Suprapubic skin (tissue), 3 donors: Measurements from ENCODE around the gene PCNX1.

Source experiments
- CTCF ChIP-seq, 2 donors: fragments of 200-600 bp in 1 of 2; fragments of 450-650 bp in 1 of 2; sonication (generic) in 1 of 2; IDR thresholded peaks; one replicate each; pipeline ENCODE4 v1.5.1; 2016 to 2019; ENCODE audit warnings: antibody characterized with exemption in 2 of 2, mild to moderate bottlenecking in 1 of 2, moderate library complexity in 1 of 2
- POLR2A ChIP-seq, 2 donors: fragments of 450-650 bp; IDR thresholded peaks; one replicate each; pipeline ENCODE4 v1.6.1; 2017; ENCODE audit warnings: antibody characterized with exemption in 2 of 2, mild to moderate bottlenecking in 2 of 2, moderate library complexity in 2 of 2

GRCh38 chr14:71137536-71138447 is 230.5 kb downstream of the PCNX1 start:
- TF ChIP-seq CTCF (IDR thresholded peaks at IDR 0.05) (no peak), POLR2A (IDR thresholded peaks at IDR 0.05) (no peak)
